HG03196 (cell line): ENCODE data around the gene CDK2AP2.
"Not testable (repeated sequence)": the region's sequence is repeated elsewhere in the genome, so short reads cannot be mapped to it uniquely, and the experiment has no call there.

Experiments
- ATAC-seq: cut with Tn5 transposase; IDR thresholded peaks from one replicate; pipeline ENCODE4 v1.9.1; 2021; ENCODE audit not compliant: unreplicated experiment

Gene CDK2AP2

DNA sequence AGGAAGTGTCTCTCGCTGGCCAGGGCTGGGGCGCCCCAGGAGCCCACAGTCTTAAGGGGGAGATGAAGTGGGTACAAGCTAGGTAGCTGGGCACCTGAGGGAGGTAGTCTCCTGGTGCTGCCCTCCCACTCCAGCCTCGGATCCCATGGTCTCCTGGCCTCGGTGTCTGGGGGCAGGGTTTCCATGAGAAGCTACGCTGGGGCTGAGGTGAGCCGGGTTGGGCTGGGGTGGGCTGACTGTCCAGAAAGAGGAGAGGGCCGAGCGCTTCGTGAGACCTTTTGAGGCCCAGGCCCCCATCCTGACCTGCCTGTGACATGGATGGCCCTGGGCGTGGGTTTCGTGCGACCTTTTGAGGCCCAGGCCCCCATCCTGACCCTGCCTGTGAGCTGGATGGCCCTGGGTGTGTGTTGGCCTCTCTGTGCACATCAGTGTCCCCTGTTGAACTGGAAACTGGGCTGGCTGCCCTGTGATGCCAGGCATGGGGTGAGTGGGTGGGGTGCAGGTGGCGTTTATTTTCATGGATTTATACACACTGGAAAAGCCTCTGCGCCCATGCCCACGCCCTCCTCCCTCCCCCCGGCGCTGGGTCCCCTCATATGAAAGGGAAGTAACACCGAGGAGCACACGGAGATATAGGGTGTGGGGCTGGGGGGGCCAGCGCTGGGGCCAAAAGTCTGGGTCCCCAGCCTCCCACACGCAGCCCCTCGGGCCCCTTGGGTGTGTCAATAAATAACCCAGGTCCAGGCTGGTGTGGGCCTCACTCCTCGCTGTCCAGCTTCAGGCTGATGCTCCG is 16.5 kb downstream of the CDK2AP2 start:
- no peak for ATAC-seq

DNA sequence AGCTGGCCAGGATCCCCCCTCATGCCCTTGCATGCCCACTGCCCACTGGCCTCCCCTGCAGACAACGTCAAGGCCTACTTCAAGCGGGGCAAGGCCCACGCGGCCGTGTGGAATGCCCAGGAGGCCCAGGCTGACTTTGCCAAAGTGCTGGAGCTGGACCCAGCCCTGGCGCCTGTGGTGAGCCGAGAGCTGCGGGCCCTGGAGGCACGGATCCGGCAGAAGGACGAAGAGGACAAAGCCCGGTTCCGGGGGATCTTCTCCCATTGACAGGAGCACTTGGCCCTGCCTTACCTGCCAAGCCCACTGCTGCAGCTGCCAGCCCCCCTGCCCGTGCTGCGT is 17.3 kb downstream of the CDK2AP2 start:
- no peak for ATAC-seq

DNA sequence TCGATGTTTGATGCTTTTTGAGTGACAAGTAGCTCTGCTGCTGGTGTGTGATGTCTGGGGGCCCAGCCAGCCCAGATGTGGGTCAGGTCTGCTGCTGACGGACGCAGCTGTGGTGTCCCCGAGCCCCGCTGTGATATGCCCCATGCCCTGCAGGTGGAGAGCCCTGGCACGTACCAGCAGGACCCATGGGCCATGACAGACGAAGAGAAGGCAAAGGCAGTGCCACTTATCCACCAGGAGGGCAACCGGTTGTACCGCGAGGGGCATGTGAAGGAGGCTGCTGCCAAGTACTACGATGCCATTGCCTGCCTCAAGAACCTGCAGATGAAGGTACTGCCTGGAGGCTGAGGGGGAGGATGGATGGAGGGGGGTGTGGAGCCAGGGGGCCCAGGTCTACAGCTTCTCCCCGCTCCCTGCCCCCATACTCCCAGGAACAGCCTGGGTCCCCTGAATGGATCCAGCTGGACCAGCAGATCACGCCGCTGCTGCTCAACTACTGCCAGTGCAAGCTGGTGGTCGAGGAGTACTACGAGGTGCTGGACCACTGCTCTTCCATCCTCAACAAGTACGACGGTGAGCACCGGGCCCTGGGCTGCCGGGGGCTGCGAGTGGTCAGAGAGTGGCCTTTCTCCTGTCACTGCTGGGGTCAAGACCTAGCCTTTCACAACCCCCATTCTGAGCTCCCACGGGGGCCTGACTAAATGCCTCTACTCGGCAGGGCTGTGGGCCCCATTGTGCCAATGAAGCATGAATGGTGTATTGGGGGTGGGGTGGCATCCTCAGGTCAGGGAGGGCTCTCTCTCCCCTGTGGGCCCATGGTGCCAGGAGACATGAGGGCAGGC is 17.9 kb downstream of the CDK2AP2 start:
- ATAC-seq, result no peak

DNA sequence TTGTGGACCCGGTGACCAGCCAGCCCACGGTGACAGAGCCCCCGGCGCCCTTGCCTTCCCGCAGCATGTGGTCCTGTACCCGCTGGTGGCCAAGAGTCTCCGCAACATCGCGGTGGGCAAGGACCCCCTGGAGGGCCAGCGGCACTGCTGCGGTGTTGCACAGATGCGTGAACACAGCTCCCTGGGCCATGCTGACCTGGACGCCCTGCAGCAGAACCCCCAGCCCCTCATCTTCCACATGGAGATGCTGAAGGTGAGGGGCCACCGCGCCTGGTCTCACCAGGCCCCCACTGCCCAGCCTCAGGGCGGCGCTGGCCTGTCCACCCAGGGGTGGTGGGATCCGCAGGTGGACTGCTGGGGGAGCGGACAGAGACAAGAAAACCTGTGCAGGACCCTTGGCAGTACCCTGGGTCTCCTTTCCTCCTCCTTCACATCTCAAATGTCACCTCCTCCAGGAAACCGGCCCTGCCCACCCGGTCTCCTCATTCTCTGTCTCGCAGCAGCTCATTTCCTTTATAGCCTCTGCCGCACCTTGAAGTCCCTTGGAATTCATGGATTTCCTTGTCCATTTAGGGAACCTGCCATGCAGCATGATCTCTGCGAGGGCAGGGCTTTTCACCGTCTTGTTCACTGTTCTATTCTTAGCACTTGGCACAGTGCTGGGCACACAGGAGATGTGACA is 18.6 kb downstream of the CDK2AP2 start:
- ATAC-seq, result no peak

DNA sequence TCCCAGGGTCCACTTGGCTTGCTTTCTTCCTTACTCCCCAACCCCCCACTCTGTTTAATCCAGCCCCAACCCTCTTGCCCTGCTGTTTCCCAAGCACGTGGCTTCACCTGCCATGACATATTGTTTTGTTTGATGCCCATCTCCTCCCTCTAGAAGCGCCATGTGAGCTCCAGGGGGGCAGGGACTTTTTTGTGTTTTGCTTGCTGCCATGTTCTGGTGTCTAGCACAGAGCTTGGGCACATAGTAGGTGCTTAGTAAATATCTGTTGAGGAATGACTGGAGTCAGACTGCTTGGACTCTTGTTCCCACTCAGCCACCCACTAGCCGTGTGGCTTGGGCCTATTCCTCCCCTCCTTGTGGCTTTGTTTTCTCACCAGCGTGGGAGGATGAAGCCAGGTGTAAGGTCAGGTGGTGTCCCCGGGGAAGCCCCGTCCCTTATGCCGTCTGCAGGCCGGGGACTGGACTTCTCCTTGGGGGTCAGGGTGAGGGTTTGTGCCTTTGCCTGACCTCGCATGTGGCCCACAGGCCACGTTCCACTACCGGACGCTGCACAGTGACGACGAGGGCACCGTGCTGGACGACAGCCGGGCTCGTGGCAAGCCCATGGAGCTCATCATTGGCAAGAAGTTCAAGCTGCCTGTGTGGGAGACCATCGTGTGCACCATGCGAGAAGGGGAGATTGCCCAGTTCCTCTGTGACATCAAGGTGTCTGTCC is 21.3 kb downstream of the CDK2AP2 start:
- ATAC-seq, result peak; percentile 27

DNA sequence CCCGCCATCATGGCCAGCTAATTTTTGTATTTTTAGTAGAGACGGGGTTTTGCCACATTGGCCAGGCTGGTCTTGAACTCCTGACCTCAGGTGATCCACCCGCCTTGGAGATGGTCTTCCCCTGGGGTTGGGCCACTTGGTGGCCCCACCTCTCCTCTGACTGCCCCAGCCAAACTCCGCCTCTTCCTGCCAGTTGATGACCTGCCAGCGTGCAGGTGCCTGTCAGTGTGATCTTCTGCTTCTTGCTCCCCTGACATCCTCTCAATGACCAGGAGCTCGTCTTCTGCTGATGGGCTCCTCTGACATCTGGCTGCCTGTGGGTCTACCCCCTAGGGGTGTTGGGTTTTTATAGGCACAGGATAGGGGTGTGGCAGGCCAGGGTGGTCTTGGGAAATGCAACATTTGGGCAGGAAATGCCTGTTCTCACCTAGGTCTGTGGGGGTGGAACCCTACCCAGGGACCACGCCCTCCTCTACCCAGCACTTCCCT is 22.0 kb downstream of the CDK2AP2 start:
- not testable (repeated sequence) for ATAC-seq

DNA sequence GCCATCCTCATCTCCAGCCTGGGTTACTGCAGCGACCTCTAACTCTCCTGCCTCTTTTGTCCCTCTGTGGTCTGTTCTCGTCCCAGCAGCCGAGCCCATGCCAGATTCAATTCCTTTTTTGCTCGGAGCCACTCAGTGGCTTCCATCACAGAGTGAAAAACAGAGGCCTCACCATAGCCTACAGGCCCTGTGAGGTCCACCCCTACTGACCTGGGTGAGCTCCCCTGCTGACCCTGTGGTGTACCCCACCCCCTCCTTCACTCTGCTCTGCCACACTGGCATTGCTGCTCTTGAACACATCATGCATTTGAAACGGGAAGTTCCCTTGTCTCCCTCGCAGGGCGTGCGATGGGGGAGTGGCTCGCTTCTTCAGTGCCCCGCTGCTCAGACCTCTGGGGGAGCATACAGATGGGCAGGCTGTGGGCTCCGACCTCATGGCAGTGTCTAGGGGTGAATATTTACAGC is 23.1 kb downstream of the CDK2AP2 start:
- ATAC-seq, result no peak

DNA sequence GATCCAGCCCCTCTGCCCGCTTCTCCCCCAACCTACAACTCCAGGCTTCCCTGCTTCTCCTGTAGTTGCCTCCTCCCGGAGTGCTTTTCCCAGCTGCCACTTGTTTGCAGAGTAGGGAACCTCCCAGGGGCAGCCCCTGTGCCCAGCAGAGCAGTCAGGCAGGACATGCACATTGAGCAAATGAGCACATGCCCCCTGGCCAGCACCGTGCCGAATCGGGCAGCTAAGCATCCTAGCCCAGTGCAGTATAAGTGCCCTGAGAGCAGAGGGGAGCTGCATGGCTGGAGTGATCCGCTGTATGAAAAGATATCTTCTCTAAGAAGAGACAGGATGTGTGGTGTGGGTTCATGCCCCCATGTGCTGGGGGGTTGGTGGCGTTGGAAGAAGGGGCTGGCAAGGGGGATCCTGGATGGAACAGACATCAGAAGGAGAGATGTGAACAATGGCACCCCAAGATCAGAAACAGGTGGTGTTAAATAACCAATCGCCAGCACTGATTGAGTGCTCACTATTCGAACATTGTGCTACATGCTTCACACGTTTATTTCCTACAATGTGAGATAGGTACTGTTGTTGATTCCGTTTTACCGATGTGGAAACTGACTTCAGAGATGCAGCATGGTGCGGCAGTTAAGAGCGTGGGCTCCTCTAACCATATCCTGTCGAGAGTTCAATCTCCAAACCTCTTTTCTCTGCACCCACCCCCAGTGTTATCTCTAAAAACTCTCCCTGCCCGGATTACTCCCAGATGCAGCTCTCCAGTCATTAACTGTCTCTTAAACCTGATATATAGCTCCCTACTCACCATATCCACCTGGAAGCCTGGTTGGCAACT is 23.9 kb downstream of the CDK2AP2 start:
- ATAC-seq, result no peak

DNA sequence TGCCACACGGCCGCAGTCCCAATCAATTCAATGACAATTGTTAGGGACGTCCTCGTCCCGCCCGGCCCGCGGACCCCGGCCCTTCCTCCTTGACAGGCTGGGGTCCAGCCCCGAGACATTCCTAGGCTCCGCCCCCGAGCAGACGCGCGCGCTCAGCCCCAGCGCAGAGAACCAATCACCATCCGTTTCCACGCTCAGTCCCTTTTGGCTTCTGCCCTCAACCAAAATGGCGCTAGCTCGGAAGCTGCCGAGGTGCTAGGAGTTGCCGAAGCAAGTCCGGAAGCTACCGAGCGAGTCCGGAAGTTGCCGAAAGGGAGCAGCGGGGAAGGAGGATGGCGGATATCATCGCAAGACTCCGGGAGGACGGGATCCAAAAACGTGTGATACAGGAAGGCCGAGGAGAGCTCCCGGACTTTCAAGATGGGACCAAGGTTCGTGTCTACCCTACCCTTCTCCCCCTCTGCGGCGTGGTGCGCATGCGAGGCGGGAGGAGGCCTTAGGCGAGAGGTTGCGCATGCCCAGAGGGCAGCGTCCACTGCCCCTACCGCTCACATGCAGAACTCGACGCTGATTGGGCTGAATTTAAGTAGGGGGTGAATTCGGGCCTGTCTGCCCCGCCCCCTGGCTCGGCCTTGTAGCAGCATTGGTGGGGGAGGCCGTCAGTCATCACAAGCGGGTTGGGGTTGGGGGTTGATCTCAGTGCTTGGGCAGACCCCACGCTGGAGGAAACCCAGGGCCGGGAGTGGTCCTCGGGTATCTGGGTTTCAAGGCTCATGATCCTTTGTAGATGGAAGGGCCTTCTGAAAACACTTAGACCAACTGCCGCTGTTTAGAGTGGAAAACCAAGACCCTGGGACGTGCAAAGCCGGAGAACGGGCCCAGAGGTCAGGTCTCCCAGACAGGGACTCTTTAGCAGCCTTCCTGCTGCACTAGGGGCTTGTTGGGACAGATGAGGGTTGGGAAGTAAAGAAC is 24.8 kb downstream of the CDK2AP2 start, which contains the start of gene AIP:
TSS of gene AIP (plus strand) at position 200 of the 972 bp plus-strand sequence. CDS start at position 333, 133 bp downstream.
- ATAC-seq, result peak; percentile 65

DNA sequence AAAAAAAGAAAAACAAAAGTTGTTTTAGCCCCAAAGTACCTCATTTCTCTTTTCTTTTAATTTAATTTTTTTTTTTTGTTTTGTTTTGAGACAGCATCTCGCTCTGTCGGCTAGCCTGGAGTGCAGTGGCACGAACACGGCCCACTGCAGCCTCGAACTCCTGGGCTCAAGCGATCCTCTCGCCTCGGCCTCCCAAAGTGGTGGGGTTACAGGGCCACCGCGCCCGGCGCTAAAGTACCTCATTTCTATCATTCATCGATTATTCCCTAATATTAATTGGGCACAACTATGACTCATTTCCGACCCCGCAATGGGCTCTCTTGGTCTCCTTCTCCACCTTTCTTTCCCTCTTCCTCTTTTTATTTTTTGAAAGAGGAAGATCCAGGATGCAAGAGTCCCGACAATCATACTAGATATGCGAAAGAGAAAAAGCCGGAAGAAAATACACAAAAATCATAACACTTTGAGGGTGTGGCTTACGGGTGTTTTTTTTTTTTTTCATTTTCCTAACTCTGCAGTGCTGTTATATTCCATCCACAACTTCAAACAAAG is 25.6 kb downstream of the CDK2AP2 start:
- no peak for ATAC-seq

DNA sequence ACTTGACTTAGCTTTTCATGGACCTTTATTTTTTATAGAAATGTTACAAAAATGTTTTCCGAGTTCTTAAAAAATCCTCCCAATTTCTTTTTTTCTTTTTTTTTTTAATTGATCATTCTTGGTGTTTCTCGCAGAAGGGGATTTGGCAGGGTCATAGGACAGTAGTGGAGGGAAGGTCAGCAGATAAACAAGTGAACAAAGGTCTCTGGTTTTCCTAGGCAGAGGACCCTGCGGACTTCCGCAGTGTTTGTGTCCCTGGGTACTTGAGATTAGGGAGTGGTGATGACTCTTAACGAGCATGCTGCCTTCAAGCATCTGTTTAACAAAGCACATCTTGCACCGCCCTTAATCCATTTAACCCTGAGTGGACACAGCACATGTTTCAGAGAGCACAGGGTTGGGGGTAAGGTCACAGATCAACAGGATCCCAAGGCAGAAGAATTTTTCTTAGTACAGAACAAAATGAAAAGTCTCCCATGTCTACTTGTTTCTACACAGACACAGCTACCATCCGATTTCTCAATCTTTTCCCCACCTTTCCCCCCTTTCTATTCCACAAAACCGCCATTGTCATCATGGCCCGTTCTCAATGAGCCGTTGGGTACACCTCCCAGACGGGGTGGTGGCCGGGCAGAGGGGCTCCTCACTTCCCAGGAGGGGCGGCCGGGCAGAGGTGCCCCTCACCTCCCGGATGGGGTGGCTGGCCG is 30.5 kb downstream of the CDK2AP2 start:
- not testable (repeated sequence) for ATAC-seq

DNA sequence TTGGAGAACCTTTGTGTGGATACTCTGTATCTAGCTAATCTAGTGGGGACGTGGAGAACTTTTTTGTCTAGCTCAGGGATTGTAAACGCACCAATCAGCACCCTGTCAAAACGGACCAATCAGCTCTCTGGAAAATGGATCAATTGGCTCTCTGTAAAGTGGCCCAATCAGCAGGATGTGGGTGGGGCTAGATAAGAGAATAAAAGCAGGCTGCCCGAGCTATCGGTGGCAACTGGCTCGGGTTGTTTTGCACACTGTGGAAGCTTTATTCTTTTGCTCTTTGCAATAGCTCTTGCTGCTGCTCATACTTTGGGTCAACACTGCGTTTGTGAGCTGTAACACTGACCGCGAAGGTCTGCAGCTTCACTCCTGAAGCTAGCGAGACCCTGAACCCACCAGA is 31.3 kb downstream of the CDK2AP2 start:
- not testable (repeated sequence) for ATAC-seq

DNA sequence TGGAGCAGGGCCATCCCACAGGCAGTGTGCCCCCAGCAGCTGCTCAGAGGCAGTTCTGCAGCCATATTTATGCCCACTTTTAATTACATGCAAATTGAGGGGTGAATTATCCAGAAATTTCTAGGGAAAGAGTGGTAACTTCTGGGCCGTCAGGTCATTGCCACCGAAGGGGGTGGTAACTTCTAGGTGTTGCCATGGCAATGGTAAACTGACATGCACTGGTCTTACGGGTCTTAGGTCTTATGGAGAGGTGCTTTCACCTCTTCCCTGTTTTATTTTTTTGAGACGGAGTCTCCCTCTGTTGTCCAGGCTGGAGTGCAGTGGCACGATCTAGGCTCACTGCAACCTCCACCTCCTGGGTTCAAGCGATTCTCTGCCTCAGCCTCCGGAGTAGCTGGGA is 35.1 kb downstream of the CDK2AP2 start:
- ATAC-seq, result no peak

DNA sequence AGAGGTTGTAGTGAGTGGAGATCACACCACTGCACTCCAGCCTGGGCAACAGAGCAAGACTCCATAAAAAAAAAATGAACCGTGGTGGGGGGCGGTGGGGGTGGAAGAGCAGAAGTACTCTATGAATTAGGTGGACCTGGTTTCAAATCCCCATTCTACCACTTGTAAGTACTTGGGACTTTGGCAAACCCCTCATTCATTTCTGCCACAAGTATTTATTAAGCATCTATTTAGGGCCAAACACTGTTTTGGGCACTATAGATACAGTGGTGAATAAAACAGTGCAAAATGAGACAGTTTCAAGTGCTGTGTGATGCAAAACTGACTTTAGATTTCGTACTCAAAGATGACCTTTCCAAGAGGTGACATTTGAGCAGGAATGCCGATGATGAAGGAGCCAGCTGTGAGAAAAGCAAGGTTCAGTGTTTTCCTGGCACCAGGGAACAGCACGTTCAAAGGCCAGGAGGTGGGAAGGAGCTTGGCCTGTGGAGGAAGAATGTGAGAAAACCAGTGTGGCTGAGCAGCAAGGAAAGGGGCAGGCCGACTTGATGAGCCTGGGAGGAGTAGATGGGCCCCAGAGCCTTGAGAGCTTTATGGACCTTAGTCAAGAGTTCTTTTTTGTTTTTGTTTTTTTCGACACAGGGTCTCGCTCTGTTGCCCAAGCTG is 37.5 kb downstream of the CDK2AP2 start:
- no peak for ATAC-seq

DNA sequence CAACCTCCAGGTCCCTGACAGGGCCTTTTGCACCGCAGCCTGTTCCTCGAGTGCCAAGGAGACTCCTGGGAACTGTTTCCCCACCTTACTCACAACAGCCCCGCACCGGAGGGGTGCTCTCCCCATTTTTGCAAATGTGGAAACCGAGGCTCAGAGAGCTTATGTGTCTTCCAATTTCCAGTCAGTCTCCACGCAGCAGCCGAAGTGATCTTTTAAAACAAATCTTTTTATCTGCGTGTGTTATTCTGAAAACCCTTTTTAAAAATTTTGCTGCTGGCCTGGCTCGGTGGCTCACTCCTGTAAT is 38.5 kb downstream of the CDK2AP2 start:
- no peak for ATAC-seq

DNA sequence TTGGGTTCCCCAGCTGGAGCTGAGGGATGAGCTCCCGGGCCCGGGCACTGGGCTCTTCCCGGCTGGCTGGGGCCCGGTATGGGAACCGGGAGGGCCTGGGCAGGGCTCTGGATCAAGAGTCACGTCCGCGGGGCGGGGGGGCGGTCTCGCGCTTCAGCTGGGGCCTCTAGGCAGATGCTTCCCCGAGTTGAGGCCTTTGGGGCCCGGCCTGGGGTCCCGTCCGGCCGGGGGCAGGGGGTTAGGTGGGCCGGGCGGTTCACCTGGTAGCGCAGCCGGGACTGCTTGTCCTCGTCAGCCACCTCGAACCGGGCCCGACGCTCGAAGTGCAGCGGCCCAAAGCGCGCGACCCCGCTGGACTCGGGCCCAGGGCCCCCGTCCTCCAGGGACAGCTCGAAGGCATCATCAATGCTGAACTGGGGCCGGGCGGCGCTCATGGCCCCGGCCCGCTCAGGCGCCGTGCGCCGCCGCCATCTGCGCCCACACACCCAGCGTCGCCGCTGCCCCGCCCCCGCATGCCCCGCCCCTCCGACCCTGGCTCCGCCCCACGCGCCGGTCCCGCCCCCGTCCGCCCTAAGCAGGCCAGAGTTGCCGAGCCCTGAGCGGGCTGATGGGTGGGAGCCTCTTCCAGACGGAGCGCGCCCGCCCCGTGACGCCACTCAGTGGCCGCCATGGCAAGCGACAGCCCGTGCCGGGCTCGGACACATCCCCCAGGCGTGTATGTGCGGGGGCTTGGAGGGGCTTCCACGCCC is 39.0 kb downstream of the CDK2AP2 start, which contains the start of gene TMEM134:
TSS of gene TMEM134 (minus strand) at position 493 of the 749 bp plus-strand sequence. CDS start at position 434, 59 bp downstream.
- peak; percentile 68 for ATAC-seq

DNA sequence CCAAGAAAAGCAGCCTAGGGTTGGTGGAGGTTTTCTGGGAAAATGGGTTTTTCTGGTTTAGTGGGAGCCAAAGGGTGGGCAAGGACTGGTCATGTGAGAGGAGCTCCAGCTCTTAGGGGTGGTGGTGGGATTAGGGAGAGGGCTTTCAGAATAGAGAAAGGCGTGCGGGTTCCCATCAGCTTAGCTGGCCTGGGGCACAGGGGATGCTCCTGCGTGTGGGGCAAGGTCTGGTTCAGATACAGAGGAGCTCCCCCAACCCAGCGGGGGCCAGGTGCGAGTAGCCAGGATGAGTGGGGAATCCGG is 39.6 kb downstream of the CDK2AP2 start:
- no peak for ATAC-seq
